Stimulated activated CD8-positive, alpha-beta memory T cell treated with anti-CD3 and anti-CD28 coated beads, Interleukin-7, amount 100 ng/mL, for 24 hours (primary cell): ENCODE data around the gene P2RY6.

Experiments
- DNase-seq: peaks from one replicate; pipeline ENCODE4 v3.0.0-alpha.2; 2020; ENCODE audit warnings: low read depth

Gene P2RY6

GRCh38 chr11:73237471-73238290, 34.5 kb upstream of the P2RY6 start:
- DNase-seq: no peak

- no peak for DNase-seq
These were observed 33.0 kb upstream of the P2RY6 start for GRCh38 chr11:73239111-73239521.

- no peak for DNase-seq
These were observed 32.5 kb upstream of the P2RY6 start for GRCh38 chr11:73239571-73240189.

DNA sequence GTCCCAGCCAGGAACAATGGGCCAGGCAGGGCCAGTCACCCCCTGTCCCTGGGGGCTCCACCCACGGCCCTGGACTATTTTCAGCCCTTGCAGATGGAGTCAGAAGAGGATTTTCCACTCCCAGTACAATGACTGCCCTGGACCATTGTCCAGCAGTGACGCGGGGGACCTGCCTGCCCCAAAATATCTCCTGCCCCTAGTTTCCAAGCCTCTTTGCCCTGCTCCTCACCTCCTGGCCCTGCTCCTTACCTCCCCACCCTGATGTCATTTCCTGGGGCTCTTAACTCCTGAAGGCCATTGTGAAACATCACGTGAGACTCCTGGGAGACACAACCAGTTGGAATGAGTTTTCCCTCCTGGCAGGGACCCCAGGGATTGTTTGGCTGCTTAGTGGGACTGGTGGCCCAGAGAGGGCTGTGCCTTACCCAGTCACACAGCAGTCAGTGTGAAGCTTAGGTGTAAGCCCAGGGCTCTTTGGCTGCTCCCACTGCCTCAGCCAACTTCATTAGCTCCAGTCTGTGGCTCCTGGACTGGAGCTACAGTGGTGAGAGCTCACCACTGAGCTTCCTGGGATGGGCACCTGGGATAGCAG, 31.9 kb upstream of the P2RY6 start:
- DNase-seq: no peak

GRCh38 chr11:73241300-73241699, 30.8 kb upstream of the P2RY6 start:
- DNase-seq: no peak

GRCh38 chr11:73242251-73243092, 29.7 kb upstream of the P2RY6 start:
- peak; percentile 66 for DNase-seq

DNA sequence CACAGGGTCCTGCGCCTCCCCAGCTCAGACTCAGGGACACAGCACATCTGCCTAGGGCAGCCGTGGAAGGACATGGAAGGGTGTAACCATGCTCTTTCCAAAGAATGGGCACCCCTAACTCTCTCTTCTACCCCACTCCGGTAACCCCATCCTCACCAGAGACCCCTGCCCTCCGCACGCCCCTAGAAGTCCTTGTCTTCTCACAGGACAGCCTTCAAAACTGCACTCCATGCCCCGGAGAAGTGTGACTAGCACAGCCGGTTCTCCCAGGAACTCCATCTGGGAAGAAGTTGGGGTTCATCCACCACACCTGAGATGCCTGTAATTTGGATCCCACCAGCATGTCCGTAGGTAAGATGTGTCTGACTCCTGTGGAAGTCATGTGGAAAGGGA, 29.0 kb upstream of the P2RY6 start:
- DNase-seq: no peak

GRCh38 chr11:73244589-73245240, 27.4 kb upstream of the P2RY6 start:
- no peak for DNase-seq

DNA sequence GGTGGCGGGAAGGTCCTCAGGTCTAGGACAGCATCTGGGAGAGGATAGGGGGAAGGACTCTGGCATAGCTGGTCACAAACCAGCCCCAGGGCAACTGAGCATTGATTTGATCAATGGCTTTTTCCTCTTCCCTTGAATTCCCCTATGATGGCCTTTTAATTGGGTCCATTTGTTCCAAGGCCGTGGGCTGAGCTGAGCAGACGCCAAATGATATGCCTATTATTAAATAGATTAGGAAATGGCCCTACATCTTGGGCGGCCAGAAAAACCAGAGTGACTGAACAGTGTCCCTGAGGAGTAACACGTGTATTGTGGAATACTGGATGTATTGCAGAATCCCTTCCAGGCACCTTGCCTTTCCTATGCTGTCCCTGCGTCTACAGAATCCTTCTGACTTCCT, 26.7 kb upstream of the P2RY6 start:
- no peak for DNase-seq

GRCh38 chr11:73246303-73246702, 25.8 kb upstream of the P2RY6 start:
- no peak for DNase-seq

GRCh38 chr11:73248526-73249185, 23.5 kb upstream of the P2RY6 start:
- DNase-seq: no peak

GRCh38 chr11:73249304-73249703, 22.8 kb upstream of the P2RY6 start:
- no peak for DNase-seq

DNA sequence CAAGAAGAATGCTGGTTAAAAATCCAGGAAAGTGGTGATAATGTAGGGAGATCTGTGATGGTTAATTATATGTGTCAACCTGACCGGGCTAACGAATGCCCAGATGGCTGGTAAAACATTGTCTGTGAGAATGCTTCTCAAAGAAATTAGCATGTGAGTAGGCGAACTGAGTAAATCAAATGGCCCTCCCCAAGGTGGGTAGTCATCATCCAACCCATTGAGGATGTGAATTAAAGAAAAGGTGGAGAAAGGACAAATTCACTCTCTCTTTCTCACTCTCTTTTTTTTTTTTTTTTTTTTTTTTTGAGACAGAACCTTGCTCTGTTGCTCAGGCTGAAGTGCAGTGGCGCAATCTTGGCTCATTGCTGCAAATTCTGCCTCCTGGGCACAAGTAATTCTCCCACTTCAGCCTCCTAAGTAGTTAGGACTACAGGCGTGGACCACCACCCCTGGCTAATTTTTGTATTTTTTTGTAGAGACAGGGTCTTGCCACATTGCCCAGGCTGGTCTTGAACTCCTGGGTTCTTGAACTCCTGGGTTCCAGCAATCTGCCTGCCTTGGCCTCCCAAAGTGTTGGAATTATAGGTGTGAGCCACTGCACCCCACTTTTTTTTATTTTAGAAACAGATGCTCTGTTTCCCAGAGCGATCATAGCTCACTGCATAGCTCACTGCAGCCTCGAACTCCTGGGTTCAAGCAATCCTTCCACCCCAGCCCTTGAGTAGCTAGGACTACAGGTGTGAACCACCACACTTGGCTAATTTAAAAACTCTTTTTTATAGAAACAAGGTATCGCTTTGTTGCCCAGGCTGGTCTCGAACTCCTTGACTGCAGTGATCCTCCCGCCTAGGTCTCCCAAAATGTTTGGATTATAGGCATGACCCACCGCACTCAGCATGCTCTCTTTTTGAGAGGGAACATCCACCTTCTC, 22.0 kb upstream of the P2RY6 start:
- DNase-seq: no peak

GRCh38 chr11:73252577-73253191, 19.5 kb upstream of the P2RY6 start:
- no peak for DNase-seq

GRCh38 chr11:73257342-73258103, 14.6 kb upstream of the P2RY6 start:
- no peak for DNase-seq

GRCh38 chr11:73258104-73259035, 13.8 kb upstream of the P2RY6 start:
- DNase-seq: no peak

DNA sequence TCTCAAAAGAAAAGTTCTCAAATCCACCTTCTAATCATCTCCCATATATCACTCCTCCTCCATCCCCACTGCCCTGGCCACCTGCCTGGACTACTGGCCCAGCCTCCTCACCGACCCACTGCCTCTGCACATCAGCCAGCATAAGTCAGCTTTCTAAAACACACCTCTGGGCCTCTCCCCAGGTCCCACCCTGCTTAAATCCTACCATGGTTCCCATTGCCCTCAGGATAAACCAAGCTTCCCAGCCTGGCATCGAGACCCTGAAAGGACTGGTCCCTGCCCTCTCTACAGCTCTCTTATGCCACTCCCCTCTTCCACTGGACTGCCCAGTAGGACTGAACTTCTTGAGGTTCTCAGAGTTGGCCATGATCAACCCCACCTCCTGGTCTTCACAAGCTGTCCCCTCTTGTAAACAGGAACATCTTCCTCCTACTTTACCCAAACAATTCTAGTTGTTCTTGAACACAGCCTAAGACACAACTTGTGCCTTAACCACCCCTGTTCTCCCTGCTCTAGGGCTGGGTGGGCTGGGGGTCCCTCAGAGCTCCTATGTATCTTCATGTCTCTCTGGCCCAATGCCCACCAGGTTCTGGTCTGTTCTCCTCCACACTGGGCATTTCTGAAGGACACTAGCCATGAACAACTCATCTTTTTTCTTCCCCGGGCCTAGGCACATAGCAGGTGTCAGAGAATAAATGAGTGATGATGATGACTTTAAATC, 12.6 kb upstream of the P2RY6 start:
- DNase-seq: no peak
